GM12878 (cell line): ENCODE data around the gene PCDHGB1. TPM values are rescaled to one million over a fixed set of nuclear protein-coding genes. Genes with fewer than 3 reads are reported as not detected.

ENCODE experiments used
- ATAC-seq: fragments of 200-7000 bp; cut with Tn5 transposase; 3 replicates; pipeline ENCODE4 v1.9.1; 2020; ENCODE audit warnings: mild to moderate bottlenecking, moderate library complexity
- BruUV-seq: library from RNA; stranded (reverse); fragments of 400-500 nt; replicated peaks from 2 replicates; lab custom pipeline; 2021; lab: Mats Ljungman, UMichigan
- CTCF ChIA-PET: fragments of 300-600 bp; sonication (Branson Sonifier 250); formaldehyde crosslinking; extraction: SDS; loops from one replicate; lab custom pipeline; 2021; ENCODE audit warnings: inconsistent platforms; lab: Yijun Ruan, JAX
- POLR2A ChIA-PET: fragments of 350-600 bp; formaldehyde crosslinking; extraction: SDS; loops from one replicate; lab custom pipeline; 2021; ENCODE audit warnings: inconsistent platforms; lab: Charles Lee
- RAD21 ChIA-PET: fragments of 300-600 bp; sonication (Branson Sonifier 250); formaldehyde crosslinking; loops from one replicate; lab custom pipeline; 2023; ENCODE audit warnings: antibody characterized with exemption; ENCODE audit not compliant: unreplicated experiment; lab: Charles Lee
- SMC1A ChIA-PET: fragments of 300-600 bp; sonication (Branson Sonifier 250); formaldehyde crosslinking; loops from one replicate; lab custom pipeline; 2023; ENCODE audit not compliant: unreplicated experiment, uncharacterized antibody; lab: Charles Lee
- DNase-seq: peaks from one replicate; pipeline ENCODE4 v3.0.0-alpha.2; 2011; ENCODE audit warnings: low read depth, low spot score
- FAIRE-seq: peaks from 3 replicates; lab custom pipeline; 2011; peaks lifted over from hg19 to GRCh38; lab: Jason Lieb, UNC
- H2AFZ ChIP-seq: 2 replicates; pipeline ENCODE4 v1.6.0; 2011; ENCODE audit warnings: low read depth, low read length, control low read depth; ENCODE audit not compliant: control insufficient read depth
- H3K27ac ChIP-seq: 2 replicates; pipeline ENCODE4 v1.5.1; 2011; ENCODE audit warnings: control low read depth; ENCODE audit not compliant: control insufficient read depth, insufficient read depth
- H3K27me3 ChIP-seq, 2 experiments: replicated peaks in 1 of 2; 2 replicates each; pipeline versions ENCODE4 v1.6.0 to v1.6.1; 2011; ENCODE audit warnings: low read length in 1 of 2; ENCODE audit not compliant: control insufficient read depth in 2 of 2, insufficient read depth in 2 of 2
- H3K36me3 ChIP-seq, 2 experiments: 2 replicates each; pipeline ENCODE4 v1.5.1; 2011; ENCODE audit warnings: low read length in 1 of 2; ENCODE audit not compliant: control insufficient read depth in 2 of 2, insufficient read depth in 2 of 2
- H3K4me1 ChIP-seq: 2 replicates; pipeline ENCODE4 v1.6.1; 2011; ENCODE audit warnings: mild to moderate bottlenecking, low read length, moderate library complexity, mixed read lengths; ENCODE audit not compliant: control insufficient read depth, insufficient read depth
- H3K4me2 ChIP-seq: 2 replicates; pipeline ENCODE4 v1.6.0; 2011; ENCODE audit warnings: control low read depth; ENCODE audit not compliant: control insufficient read depth, insufficient read depth
- H3K4me3 ChIP-seq: fragments of 200-600 bp; sonication (generic); 2 replicates; pipeline ENCODE4 v1.5.1; 2016
- H3K79me2 ChIP-seq: 2 replicates; pipeline ENCODE4 v1.6.0; 2011; ENCODE audit warnings: low read length; ENCODE audit not compliant: control insufficient read depth, insufficient read depth
- H3K9ac ChIP-seq: 2 replicates; pipeline ENCODE4 v1.8.0; 2011; ENCODE audit warnings: low read length, control low read depth, mixed read lengths; ENCODE audit not compliant: control insufficient read depth, insufficient read depth
- H3K9me3 ChIP-seq: replicated peaks from 3 replicates; pipeline ENCODE4 v1.5.1; 2011; ENCODE audit warnings: mild to moderate bottlenecking, low read length; ENCODE audit not compliant: control insufficient read depth, insufficient read depth
- H4K20me1 ChIP-seq: 2 replicates; pipeline ENCODE4 v1.6.0; 2011; ENCODE audit not compliant: control insufficient read depth, insufficient read depth
- CBX5 ChIP-seq: sonication (generic); IDR thresholded peaks from 2 replicates; pipeline ENCODE4 v1.6.1; 2016; ENCODE audit warnings: low read depth, moderate library complexity, mild to moderate bottlenecking, inconsistent platforms
- CEBPB ChIP-seq, 2 experiments: fragments of 150-350 bp in 1 of 2; IDR thresholded peaks; 2 replicates each; pipeline ENCODE4 v1.6.1; 2012 to 2014; ENCODE audit warnings: low read depth in 2 of 2, low read length in 2 of 2, borderline replicate concordance in 1 of 2, inconsistent platforms in 1 of 2
- CREB1 ChIP-seq: IDR thresholded peaks from 2 replicates; pipeline ENCODE4 v1.6.1; 2012; ENCODE audit warnings: low read depth, mild to moderate bottlenecking, inconsistent platforms
- CTCF ChIP-seq, 3 experiments: IDR thresholded peaks in 2 of 3; conservative IDR thresholded peaks in 1 of 3; 2 replicates each; pipeline ENCODE4 v1.5.1; 2011; ENCODE audit warnings: low read depth in 3 of 3, low read length in 3 of 3, mild to moderate bottlenecking in 3 of 3, control low read depth in 2 of 3, moderate library complexity in 2 of 3, inconsistent platforms in 1 of 3, mixed read lengths in 1 of 3; ENCODE audit not compliant: control insufficient read depth in 2 of 3, insufficient read depth in 1 of 3; ENCODE audit errors: extremely low read depth in 1 of 3
- EED ChIP-seq: sonication (generic); IDR thresholded peaks from 2 replicates; pipeline ENCODE4 v1.6.1; 2016; ENCODE audit warnings: antibody characterized with exemption, low read depth
- ETV6 ChIP-seq, 2 experiments: fragments of 450-650 bp in 1 of 2; IDR thresholded peaks in 1 of 2; conservative IDR thresholded peaks in 1 of 2; 2 replicates each; pipeline ENCODE4 v1.6.1; 2014; ENCODE audit warnings: antibody characterized with exemption in 1 of 2, borderline replicate concordance in 1 of 2, low read depth in 1 of 2, mild to moderate bottlenecking in 1 of 2, moderate library complexity in 1 of 2
- IKZF1 ChIP-seq: fragments of 450-650 bp; conservative IDR thresholded peaks from 2 replicates; pipeline ENCODE4 v1.6.1; 2017; ENCODE audit warnings: antibody characterized with exemption, mild to moderate bottlenecking
- IRF4 ChIP-seq: IDR thresholded peaks from 2 replicates; pipeline ENCODE4 v1.6.1; 2011; ENCODE audit warnings: low read depth, low read length
- MYB ChIP-seq: fragments of 150-350 bp; IDR thresholded peaks from 2 replicates; pipeline ENCODE4 v1.6.1; 2014; ENCODE audit warnings: mild to moderate bottlenecking, low read depth, low read length, borderline replicate concordance
- POLR2A ChIP-seq: IDR thresholded peaks from 2 replicates; pipeline ENCODE4 v1.6.1; 2011; ENCODE audit warnings: low read depth, mild to moderate bottlenecking, low read length
- RAD21 ChIP-seq: IDR thresholded peaks from 2 replicates; pipeline ENCODE4 v1.6.1; 2011; ENCODE audit warnings: mild to moderate bottlenecking, low read depth, low read length, moderate library complexity; ENCODE audit not compliant: insufficient read depth
- RUNX3 ChIP-seq: IDR thresholded peaks from 2 replicates; pipeline ENCODE4 v1.6.1; 2012; ENCODE audit warnings: low read length, inconsistent platforms
- SMARCA5 ChIP-seq: fragments of 450-650 bp; IDR thresholded peaks from 2 replicates; pipeline ENCODE4 v1.6.1; 2017; ENCODE audit warnings: mild to moderate bottlenecking
- SMC3 ChIP-seq: IDR thresholded peaks from 2 replicates; pipeline ENCODE4 v1.6.1; 2011; ENCODE audit warnings: low read length, improper control_type of control experiment, borderline replicate concordance
- TAF1 ChIP-seq: IDR thresholded peaks from 2 replicates; pipeline ENCODE4 v1.6.1; 2011; ENCODE audit warnings: mild to moderate bottlenecking, low read depth, low read length, borderline replicate concordance
- YY1 ChIP-seq: IDR thresholded peaks from 2 replicates; pipeline ENCODE4 v1.6.1; 2011; ENCODE audit warnings: low read depth, mild to moderate bottlenecking, low read length
- ZNF217 ChIP-seq: fragments of 450-650 bp; IDR thresholded peaks from 2 replicates; pipeline ENCODE4 v1.6.1; 2017; ENCODE audit warnings: antibody characterized with exemption, mild to moderate bottlenecking
- whole genome bisulfite sequencing: methylation state at CpG from one replicate; pipeline ENCODE4 v1.1.6; 2016; ENCODE audit warnings: low lambda C conversion rate; ENCODE audit not compliant: insufficient replicate concordance, insufficient coverage; ENCODE audit errors: missing lambda C conversion rate; 5-methylcytosine and 5-hydroxymethylcytosine counted together
- in situ Hi-C: fragments of 300-500 bp; cut with MboI; formaldehyde crosslinking; loops from 9 replicates; pipeline ENCODE4 v1.14.3; 2018; ENCODE audit warnings: mixed read lengths
- intact Hi-C: fragments of 100-400 bp; cut with micrococcal nuclease; formaldehyde crosslinking; loops from one replicate; pipeline ENCODE4 v1.14.2; 2022; ENCODE audit not compliant: unreplicated experiment
- polyA plus RNA-seq, 11 experiments: library from polyadenylated mRNA; depleted of rRNA in 4 of 11; unstranded in 6 of 11; stranded (reverse) in 5 of 11; fragments of >200 nt; fragmentation: Nextera tagmentation in 4 of 11; fragmentation: Illumina TruSeq in 1 of 11; extraction: Ambion mirVana in 4 of 11; extraction: Trizol in 1 of 11; gene quantifications; 1 replicate in 1 of 11; 2 replicates in 10 of 11; pipeline versions ENCODE4 v1.2.1 to v1.2.3, GENCODE V29; 2011 to 2016; ENCODE audit warnings: inconsistent platforms in 2 of 11, missing spikeins in 2 of 11, low read depth in 1 of 11
- total RNA-seq, 4 experiments: library from RNA; depleted of rRNA in 3 of 4; stranded (reverse); fragments of >200 nt in 3 of 4; fragmentation: Illumina TruSeq in 1 of 4; extraction: Trizol in 1 of 4; gene quantifications; 2 replicates each; pipeline versions ENCODE4 v1.2.1 to v1.2.3, GENCODE V29; 2013 to 2021
- TF ChIP-seq, protein P1 (sequence below): fragments of 450-650 bp; IDR thresholded peaks from 2 replicates; pipeline ENCODE4 v1.6.1; 2017; ENCODE audit warnings: low read depth, mild to moderate bottlenecking, moderate library complexity

Gene PCDHGB1
- total and polyA plus RNA-seq, 10 of the 15 experiments (the other 5 are each of a cell fraction or from before 2014, with no cell fraction given) = 0.04 to 0.40 (median 0.08) TPM; not detected in 2

- WGBS = 36% methylated on average over 27 of the region's 27 CpGs
- FAIRE-seq (no peak), ATAC-seq (peak; percentile 94), DNase-seq (no peak)
- CTCF ChIA-PET = interaction anchor here (0.6 to 1.4 kb wide), 6 partner anchors 22 to 266 kb away, joined by 3 to 5 read pairs (median 4); partner anchors contain the start of gene PCDHGB2
- H3K9ac ChIP-seq = peak overlapping the region; percentile 51
- RAD21 ChIA-PET = no interaction called here
- no peaks in the 10 kb centered on the region for H4K20me1 ChIP-seq
- no peaks in the 10 kb centered on the region for H3K36me3 ChIP-seq
- H3K79me2 ChIP-seq = no peaks in the 10 kb centered on the region
- intact Hi-C loops = no loop called here
- no peak overlapping the region for H3K27ac ChIP-seq
- POLR2A ChIA-PET = interaction anchor here (0.6 kb wide), 1 partner anchor 282 kb away, joined by 9 read pairs; no protein-coding TSS in a partner anchor
- SMC1A ChIA-PET = interaction anchor here (1.0 kb wide), 1 partner anchor 9 kb away, joined by 6 read pairs; no protein-coding TSS in a partner anchor
- BruUV-seq = no TSS peak
- H3K4me2 ChIP-seq = peak overlapping the region; percentile 83
- no peaks in the 10 kb centered on the region; a peak in 1 of 4 replicates for H3K27me3 ChIP-seq
- H3K4me1 ChIP-seq = no peaks in the 10 kb centered on the region
- H3K9me3 ChIP-seq = peaks cover 4% of the 10 kb centered on the region; the same call in 2 of the 3 replicates
- H2AFZ ChIP-seq = peak overlapping the region; percentile 98
- in situ Hi-C loops = loop anchor here (10.0 kb wide), 1 partner anchor 239 kb away; no protein-coding TSS in a partner anchor
- 0 out of 2 replicates have a peak, but pooled peaks have one; percentile 12 for TF ChIP-seq TAF1
- peak; percentile 66 for TF ChIP-seq POLR2A
- TF ChIP-seq SMC3 = peak; percentile 25; the same call in 1 of the 2 replicates
- peak; percentile 48; the same call in 1 of the 2 replicates for TF ChIP-seq EED
- peak; percentile 35; the same call in 1 of the 2 replicates for TF ChIP-seq RUNX3
- TF ChIP-seq RAD21 = peak; percentile 78
- TF ChIP-seq CTCF (IDR thresholded peaks at IDR 0.05 in 2 of 3, conservative IDR thresholded peaks at IDR 0.05 in 1 of 3; ENCODE audit: control insufficient read depth in 2 of 3, extremely low read depth in 1 of 3, insufficient read depth in 1 of 3, low read depth in 3 of 3, low read length in 3 of 3) = peak; percentile 40 to 71 (median 61); a peak in 5 of 6 replicates
- no peak for TF ChIP-seq ZNF217
- TF ChIP-seq MYB = no peak
- TF ChIP-seq SMARCA5 = no peak
- 0 out of 2 replicates have a peak, but pooled peaks have one; percentile 17 for TF ChIP-seq YY1
- peak; percentile 38; the same call in 1 of the 2 replicates for TF ChIP-seq IRF4
- TF ChIP-seq ETV6 (conservative IDR thresholded peaks at IDR 0.05 in 1 of 2, IDR thresholded peaks at IDR 0.05 in 1 of 2; ENCODE audit: borderline replicate concordance in 1 of 2, low read depth in 1 of 2) = peak in 1 of 2 experiments; percentile 67; a peak in 2 of 4 replicates
- TF ChIP-seq IKZF1 = 0 out of 2 replicates have a peak, but pooled peaks have one; percentile 18
- peak; percentile 79; the same call in 1 of the 2 replicates for TF ChIP-seq CBX5
- TF ChIP-seq CREB1 = peak; percentile 57
- TF ChIP-seq CEBPB (IDR thresholded peaks at IDR 0.05; ENCODE audit: borderline replicate concordance in 1 of 2, low read depth in 2 of 2, low read length in 2 of 2) = no peak
- TF ChIP-seq, protein P1, sequence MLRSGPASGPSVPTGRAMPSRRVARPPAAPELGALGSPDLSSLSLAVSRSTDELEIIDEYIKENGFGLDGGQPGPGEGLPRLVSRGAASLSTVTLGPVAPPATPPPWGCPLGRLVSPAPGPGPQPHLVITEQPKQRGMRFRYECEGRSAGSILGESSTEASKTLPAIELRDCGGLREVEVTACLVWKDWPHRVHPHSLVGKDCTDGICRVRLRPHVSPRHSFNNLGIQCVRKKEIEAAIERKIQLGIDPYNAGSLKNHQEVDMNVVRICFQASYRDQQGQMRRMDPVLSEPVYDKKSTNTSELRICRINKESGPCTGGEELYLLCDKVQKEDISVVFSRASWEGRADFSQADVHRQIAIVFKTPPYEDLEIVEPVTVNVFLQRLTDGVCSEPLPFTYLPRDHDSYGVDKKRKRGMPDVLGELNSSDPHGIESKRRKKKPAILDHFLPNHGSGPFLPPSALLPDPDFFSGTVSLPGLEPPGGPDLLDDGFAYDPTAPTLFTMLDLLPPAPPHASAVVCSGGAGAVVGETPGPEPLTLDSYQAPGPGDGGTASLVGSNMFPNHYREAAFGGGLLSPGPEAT = 0 out of 2 replicates have a peak, but pooled peaks have one; percentile 21
- H3K4me3 ChIP-seq = peak overlapping the region; percentile 70
These were observed 23.6 kb upstream of the PCDHGB1 start for GRCh38 chr5:141326088-141326854.
